ENCODE results near the gene PCARE.

PCARE gene

GRCh38 chr2:29057006-29057405 lies 17.3 kb downstream of the PCARE start:
- Histone ChIP-seq H3K36me3 (ENCODE audit: control insufficient read depth in 2 of 2, insufficient read depth in 1 of 2, low read length in 2 of 2) (no peaks in the 10 kb centered on the region), H3K4me3 (ENCODE audit: low read depth, low read length) (no peak overlapping the region), H3K4me1 (ENCODE audit: control insufficient read depth, insufficient read depth, low read length) (no peaks in the 10 kb centered on the region), H3K9me3 (ENCODE audit: control insufficient read depth, insufficient read depth, low read depth, low read length) (no peaks in the 10 kb centered on the region), H3K27ac (ENCODE audit: extremely low read depth, low read depth, low read length) (no peak overlapping the region)
- TF ChIP-seq ZNF843 (tag by site-specific recombination; IDR thresholded peaks at IDR 0.05), result no peak
- TF ChIP-seq ZNF623 (tag by site-specific recombination; IDR thresholded peaks at IDR 0.05), result no peak
- no peak for TF ChIP-seq GFI1B (tag by site-specific recombination; IDR thresholded peaks at IDR 0.05)
- no peak for TF ChIP-seq ZNF830 (tag by site-specific recombination; IDR thresholded peaks at IDR 0.05; ENCODE audit: low read depth)
- no peak for TF ChIP-seq SCRT2 (tag by site-specific recombination; IDR thresholded peaks at IDR 0.05)
- no peak for TF ChIP-seq ZNF266 (tag by site-specific recombination; IDR thresholded peaks at IDR 0.05; ENCODE audit: low read depth)
- no peak for TF ChIP-seq HOXD13 (CRISPR knock-in tag; IDR thresholded peaks at IDR 0.05; ENCODE audit: borderline replicate concordance)
- no peak for TF ChIP-seq PRDM10 (tag by site-specific recombination; IDR thresholded peaks at IDR 0.05)
- no peak for TF ChIP-seq ZBTB21 (tag by site-specific recombination; IDR thresholded peaks at IDR 0.05)
- no peak for TF ChIP-seq ZNF660 (tag by site-specific recombination; IDR thresholded peaks at IDR 0.05)
- POLR2A ChIA-PET, result no interaction called here
- CTCF ChIA-PET, result interaction anchor here (0.6 kb wide), 1 partner anchor 154 kb away, joined by 3 read pairs; no protein-coding TSS in a partner anchor

GRCh38 chr2:29056452-29056851 lies 17.9 kb downstream of the PCARE start:
- Histone ChIP-seq H3K27ac (ENCODE audit: extremely low read depth, low read depth, low read length) (no peak overlapping the region), H3K4me3 (ENCODE audit: low read depth, low read length) (no peak overlapping the region), H3K9me3 (ENCODE audit: control insufficient read depth, insufficient read depth, low read depth, low read length) (no peaks in the 10 kb centered on the region), H3K36me3 (ENCODE audit: control insufficient read depth in 2 of 2, insufficient read depth in 1 of 2, low read length in 2 of 2) (no peaks in the 10 kb centered on the region), H3K4me1 (ENCODE audit: control insufficient read depth, insufficient read depth, low read length) (no peaks in the 10 kb centered on the region)
- TF ChIP-seq YY1 (tag by site-specific recombination; IDR thresholded peaks at IDR 0.05) (no peak), ZXDB (tag by site-specific recombination; IDR thresholded peaks at IDR 0.05) (no peak), REPIN1 (tag by site-specific recombination; IDR thresholded peaks at IDR 0.05; ENCODE audit: low read depth) (no peak), FEZF1 (tag by site-specific recombination; IDR thresholded peaks at IDR 0.05) (no peak), ZNF416 (tag by site-specific recombination; IDR thresholded peaks at IDR 0.05) (no peak), ZNF169 (tag by site-specific recombination; IDR thresholded peaks at IDR 0.05) (no peak), ZFP41 (tag by site-specific recombination; IDR thresholded peaks at IDR 0.05; ENCODE audit: borderline replicate concordance) (no peak), IKZF3 (tag by site-specific recombination; IDR thresholded peaks at IDR 0.05) (no peak), ZEB2 (tag by site-specific recombination; IDR thresholded peaks at IDR 0.05) (no peak), OSR2 (tag by site-specific recombination; IDR thresholded peaks at IDR 0.05) (no peak), ZFP3 (tag by site-specific recombination; IDR thresholded peaks at IDR 0.05; ENCODE audit: low read depth) (no peak), ZNF266 (tag by site-specific recombination; IDR thresholded peaks at IDR 0.05; ENCODE audit: low read depth) (no peak), ATF2 (tag by site-specific recombination; IDR thresholded peaks at IDR 0.05; ENCODE audit: low read depth) (no peak)
- TF ChIP-seq, protein P1, sequence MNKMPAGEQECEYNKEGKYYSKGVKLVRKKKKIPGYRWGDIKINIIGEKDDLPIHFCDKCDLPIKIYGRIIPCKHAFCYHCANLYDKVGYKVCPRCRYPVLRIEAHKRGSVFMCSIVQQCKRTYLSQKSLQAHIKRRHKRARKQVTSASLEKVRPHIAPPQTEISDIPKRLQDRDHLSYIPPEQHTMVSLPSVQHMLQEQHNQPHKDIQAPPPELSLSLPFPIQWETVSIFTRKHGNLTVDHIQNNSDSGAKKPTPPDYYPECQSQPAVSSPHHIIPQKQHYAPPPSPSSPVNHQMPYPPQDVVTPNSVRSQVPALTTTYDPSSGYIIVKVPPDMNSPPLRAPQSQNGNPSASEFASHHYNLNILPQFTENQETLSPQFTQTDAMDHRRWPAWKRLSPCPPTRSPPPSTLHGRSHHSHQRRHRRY (tag by site-specific recombination; IDR thresholded peaks at IDR 0.05), result no peak
- TF ChIP-seq, protein P2, sequence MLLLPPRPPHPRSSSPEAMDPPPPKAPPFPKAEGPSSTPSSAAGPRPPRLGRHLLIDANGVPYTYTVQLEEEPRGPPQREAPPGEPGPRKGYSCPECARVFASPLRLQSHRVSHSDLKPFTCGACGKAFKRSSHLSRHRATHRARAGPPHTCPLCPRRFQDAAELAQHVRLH (tag by site-specific recombination; IDR thresholded peaks at IDR 0.05), result no peak
- CTCF ChIA-PET, result interaction anchor here (0.6 to 1.1 kb wide), 4 partner anchors 10 to 1059 kb away, joined by 3 to 4 read pairs (median 3); no protein-coding TSS in a partner anchor
- POLR2A ChIA-PET, result no interaction called here

Data from HEK293 (cell line).